GM21619 (cell line): Measurements from ENCODE around the gene MAP3K12.
A peak's percentile ranks its signal among the peaks of the same experiment; 100 is the strongest.

Experiments used
- ATAC-seq: cut with Tn5 transposase; IDR thresholded peaks from one replicate; pipeline ENCODE4 v1.9.1; 2021; ENCODE audit not compliant: unreplicated experiment

MAP3K12 gene

DNA sequence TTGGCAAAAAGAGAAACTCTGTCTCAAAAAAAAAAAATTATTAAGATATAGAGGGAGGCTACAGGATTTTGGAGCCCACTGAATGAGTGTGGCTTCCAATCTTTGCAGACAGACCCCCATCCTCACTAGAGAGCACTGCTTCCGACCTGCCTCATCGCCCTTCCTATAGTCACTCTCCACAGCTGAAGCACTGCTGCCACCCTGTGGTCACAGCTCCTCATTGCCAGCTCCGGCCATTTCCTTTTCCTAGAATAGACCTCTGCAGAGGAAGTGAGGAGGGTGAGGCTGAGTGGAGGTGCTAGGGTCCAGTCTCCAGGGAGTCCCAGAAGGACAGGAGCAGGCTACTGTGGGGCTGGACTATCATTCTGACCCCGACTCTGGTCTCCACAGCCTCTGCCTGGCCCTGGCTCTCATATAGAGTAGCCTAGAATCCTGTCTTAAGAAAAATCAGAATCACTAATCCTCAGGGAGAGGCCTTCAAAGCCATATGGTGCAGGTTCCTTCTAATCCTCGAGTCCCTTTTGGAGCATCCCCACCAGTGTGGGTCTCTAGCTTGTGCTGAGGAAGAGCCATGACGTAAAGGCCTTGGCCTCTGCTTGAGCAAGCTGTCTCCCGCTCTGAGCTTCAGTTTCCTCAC, 9.4 kb upstream of the MAP3K12 start:
- ATAC-seq, result peak; percentile 92

GRCh38 chr12:53507603-53507885, 8.3 kb upstream of the MAP3K12 start:
- no peak for ATAC-seq

GRCh38 chr12:53506881-53507602, 7.8 kb upstream of the MAP3K12 start, which contains the start of gene NPFF:
Gene NPFF, minus strand, starts transcription at chr12:53507484. Its CDS starts 10 bp downstream, at chr12:53507474.
- ATAC-seq, result no peak

GRCh38 chr12:53506450-53506785, 7.2 kb upstream of the MAP3K12 start:
- ATAC-seq, result no peak

DNA sequence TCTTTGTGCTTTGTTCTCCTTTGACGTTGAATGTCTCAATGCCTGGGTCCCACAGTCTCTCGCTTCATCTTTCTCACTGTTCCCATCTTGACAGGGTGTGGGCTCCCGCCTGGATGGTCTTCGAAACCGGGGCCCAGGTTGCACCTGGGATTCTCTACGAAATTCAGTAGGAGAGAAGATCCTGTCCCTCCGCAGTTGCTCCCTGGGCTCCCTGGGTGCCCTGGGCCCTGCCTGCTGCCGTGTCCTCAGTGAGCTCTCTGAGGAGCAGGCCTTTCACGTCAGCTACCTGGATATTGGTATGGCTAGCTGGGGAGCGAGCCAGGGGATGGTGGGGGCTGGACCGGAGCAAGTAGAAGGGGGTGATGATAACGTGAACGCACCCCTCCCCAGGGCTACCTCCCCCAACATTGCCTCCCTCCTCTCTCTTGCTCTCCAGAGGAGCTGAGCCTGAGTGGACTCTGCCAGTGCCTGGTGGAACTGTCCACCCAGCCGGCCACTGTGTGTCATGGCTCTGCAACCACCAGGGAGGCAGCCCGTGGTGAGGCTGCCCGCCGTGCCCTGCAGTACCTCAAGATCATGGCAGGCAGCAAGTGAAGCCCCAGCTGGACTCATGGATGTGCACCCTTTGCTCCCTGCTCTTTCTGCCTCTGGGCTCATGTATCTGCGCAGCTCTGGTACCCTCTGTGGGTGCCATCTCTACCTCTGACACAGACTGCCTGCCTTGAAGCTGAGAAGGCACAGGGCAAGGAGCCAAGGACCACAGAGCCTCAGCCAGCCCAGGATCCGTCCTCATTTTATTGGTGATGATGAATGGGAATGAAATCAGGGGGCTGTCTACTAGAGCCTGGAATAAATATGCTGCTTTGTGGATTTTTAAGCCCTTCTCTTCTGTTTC, 6.5 kb upstream of the MAP3K12 start:
- ATAC-seq, result no peak

- ATAC-seq, result no peak
These were observed 5.8 kb upstream of the MAP3K12 start for GRCh38 chr12:53505086-53505485.

- ATAC-seq, result no peak
These were observed 5.0 kb upstream of the MAP3K12 start for GRCh38 chr12:53504004-53504920.

GRCh38 chr12:53502983-53503728, 3.9 kb upstream of the MAP3K12 start:
- no peak for ATAC-seq

DNA sequence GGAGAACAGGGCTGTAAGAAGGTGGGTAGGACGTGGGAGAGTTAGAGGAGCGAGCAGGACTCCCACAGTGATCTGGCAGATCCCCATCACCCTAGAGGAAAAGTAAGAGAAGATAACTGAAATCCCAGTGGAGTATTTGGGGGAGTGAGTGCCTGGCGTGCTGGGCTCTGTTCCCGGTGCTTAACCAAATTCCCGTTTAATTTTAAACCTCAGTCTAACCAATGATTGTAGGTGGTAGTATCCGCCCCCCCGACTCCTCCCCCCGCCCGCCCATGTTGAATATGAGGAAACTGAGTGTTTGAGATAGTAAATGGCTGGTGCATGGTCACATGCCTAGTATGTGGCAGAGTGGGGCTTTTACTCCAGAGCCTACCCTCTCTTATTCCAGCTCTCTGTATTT, 3.1 kb upstream of the MAP3K12 start:
- no peak for ATAC-seq

DNA sequence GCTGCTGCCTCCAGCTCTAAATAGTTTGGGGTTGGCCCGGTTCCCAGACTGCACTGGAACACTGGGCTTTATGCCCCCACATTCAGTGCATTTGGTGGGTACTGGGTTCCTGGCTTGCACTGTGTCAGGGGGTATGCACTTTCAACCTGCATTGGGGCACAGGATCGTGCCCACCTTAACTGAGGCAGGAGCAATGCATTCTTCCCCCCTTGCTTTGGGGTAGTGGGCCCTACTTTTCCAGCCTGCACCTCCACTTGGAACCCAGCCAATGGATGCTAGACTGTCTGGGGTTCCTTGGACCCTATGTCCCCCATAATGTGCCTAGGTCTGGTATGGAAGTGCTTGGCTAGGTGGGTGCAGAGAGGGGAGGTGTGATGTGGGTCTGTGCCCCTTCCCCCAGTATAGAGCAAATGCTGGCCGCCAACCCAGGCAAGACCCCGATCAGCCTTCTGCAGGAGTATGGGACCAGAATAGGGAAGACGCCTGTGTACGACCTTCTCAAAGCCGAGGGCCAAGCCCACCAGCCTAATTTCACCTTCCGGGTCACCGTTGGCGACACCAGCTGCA, 2.4 kb upstream of the MAP3K12 start:
- no peak for ATAC-seq

GRCh38 chr12:53500776-53501614, 1.7 kb upstream of the MAP3K12 start, which contains the start of gene TARBP2:
Gene TARBP2, plus strand, starts transcription at chr12:53501283. Its CDS starts 126 bp downstream, at chr12:53501409.
- ATAC-seq, result peak; percentile 75

DNA sequence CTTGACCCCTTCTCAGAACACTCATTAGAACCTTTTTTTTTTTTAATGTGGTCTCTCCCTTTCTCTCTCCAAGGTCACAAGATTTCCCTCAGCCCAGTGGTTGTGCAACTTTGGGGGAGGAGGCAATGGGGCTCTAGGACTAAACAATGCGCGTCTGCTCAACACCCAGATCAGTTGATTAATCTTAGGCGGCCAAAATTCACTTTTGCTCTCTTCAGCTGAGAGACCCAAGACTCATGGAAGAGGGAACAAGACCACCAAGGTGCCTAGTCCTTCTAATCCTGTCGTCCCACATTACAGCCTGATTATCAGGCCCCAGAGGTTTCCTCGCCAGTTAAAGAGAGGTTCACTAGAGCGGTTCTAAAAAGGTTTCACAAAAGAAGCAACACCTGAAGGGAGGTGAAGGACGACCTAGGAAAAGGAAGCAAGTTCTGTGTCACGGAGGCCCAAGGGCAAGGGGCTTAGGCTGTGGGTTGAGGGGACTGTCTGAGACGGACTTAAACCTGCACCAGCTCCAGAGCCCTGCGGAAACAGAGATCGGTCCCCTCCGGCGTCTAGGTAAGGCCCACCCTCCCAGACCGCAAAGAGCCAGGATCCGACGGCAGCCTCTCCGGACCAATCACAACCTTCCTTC, 1.0 kb upstream of the MAP3K12 start:
- no peak for ATAC-seq

DNA sequence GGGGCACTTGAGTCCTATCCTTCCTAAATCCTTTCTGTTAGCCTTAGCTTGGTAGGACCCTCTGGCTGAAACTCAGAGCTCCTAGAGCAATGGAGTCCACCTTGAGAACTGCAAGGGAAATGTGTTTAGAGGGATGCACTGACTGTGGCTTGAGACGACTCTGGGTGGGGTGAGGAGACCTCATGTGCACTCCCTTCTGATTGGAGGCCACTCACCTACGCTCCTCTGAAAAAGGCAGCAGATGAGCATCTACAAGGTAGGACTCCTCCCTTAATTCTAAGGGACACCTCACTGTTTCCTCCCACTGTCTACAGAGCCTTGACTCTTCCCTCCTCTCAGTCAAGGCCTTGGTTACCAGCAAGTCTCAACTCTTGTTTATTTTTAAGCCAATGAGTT, 1.0 kb downstream of the MAP3K12 start:
- no peak for ATAC-seq

DNA sequence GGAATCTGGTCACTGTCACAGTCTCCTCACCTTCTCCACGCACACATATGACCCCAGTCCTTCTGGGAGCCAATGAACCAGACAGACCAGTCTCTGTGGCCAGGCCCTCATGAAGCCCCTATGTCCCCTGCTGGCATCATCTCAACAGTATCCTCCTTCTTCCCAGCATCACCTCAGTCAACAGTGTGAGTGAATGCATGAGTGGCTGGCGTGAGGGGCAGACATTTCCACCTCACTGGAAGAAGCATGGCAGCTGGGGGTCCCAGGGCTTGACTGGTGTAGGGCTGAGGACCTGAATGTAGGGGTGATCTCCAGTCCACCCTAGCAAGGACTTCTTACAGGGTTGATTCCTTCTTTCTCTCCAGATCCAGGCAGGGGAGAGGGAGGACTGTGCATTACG, 1.8 kb downstream of the MAP3K12 start:
- ATAC-seq, result no peak

GRCh38 chr12:53496752-53497032, 2.6 kb downstream of the MAP3K12 start:
- ATAC-seq, result no peak

GRCh38 chr12:53495903-53496751, 3.1 kb downstream of the MAP3K12 start:
- ATAC-seq, result no peak

- no peak for ATAC-seq
These were observed 5.5 kb downstream of the MAP3K12 start for GRCh38 chr12:53493610-53494391.
